ENCODE data around the gene FICD. TPM values are rescaled to one million over a fixed set of nuclear protein-coding genes. Genes with fewer than 3 reads are reported as not detected.

Gene FICD
- total and polyA plus RNA-seq, 2 of the 13 experiments (the other 11 are each of a cell fraction or from before 2014, with no cell fraction given), result 0.99 to 3.0 TPM

- no TSS peak for BruUV-seq (replicated peaks)
- H4K20me1 ChIP-seq (ENCODE audit: insufficient read depth, low read length), result no peaks in the 10 kb centered on the region
- DNase-seq (ENCODE audit: low spot score) (no peak), FAIRE-seq (no peak), ATAC-seq (no peak)
- no peaks in the 10 kb centered on the region for H3K4me1 ChIP-seq (ENCODE audit: insufficient read depth, low read length)
- POLR2A ChIA-PET, result no interaction called here
- H3K27me3 ChIP-seq (ENCODE audit: control insufficient read depth in 1 of 2, insufficient read depth in 2 of 2, low read length in 2 of 2), result 0 out of 5 replicates have a peak, but pooled peaks cover 1 to 10% of the 10 kb centered on the region in 2 experiments
- in situ Hi-C loops (cut with HindIII; ENCODE audit: extremely low pct_ligation_motif_present, low pct_unique_long_range_greater_than_20kb) (no loop called here), intact Hi-C loops (cut with micrococcal nuclease; ENCODE audit: unreplicated experiment) (no loop called here)
- no peak overlapping the region for H3K27ac ChIP-seq (ENCODE audit: extremely low read length, insufficient read depth, low read length)
- H3K79me2 ChIP-seq (ENCODE audit: insufficient read depth, low read length), result no peaks in the 10 kb centered on the region
- H3K4me2 ChIP-seq (ENCODE audit: low read depth, low read length), result no peak overlapping the region
- no peaks in the 10 kb centered on the region for H3K36me3 ChIP-seq (replicated peaks in 1 of 2; ENCODE audit: control insufficient read depth in 1 of 2, insufficient read depth in 2 of 2, low read length in 2 of 2)
- WGBS (ENCODE audit: low lambda C conversion rate), result 8% methylated on average over 2 of the region's 2 CpGs
- CTCF ChIA-PET (ENCODE audit: low intra/inter-chr PET ratio, low total read pairs), result no interaction called here
- no peaks in the 10 kb centered on the region for H3K9me3 ChIP-seq (ENCODE audit: low read length)
- no peak for TF ChIP-seq NCOA1 (CRISPR knock-in tag; IDR thresholded peaks at IDR 0.05)
- TF ChIP-seq ZNF33A (CRISPR knock-in tag; IDR thresholded peaks at IDR 0.05; ENCODE audit: borderline replicate concordance), result no peak
- TF ChIP-seq ZNF773 (CRISPR knock-in tag; IDR thresholded peaks at IDR 0.05; ENCODE audit: borderline replicate concordance), result no peak
- no peak for TF ChIP-seq ZNF609 (CRISPR knock-in tag; IDR thresholded peaks at IDR 0.05; ENCODE audit: borderline replicate concordance)
- H3K9ac ChIP-seq (ENCODE audit: insufficient read depth, low read depth, low read length), result no peak overlapping the region
- H2AFZ ChIP-seq (ENCODE audit: low read length), result no peak overlapping the region
- H3K4me3 ChIP-seq (replicated peaks in 1 of 3; ENCODE audit: insufficient read depth in 1 of 3, low read depth in 2 of 3, low read length in 3 of 3), result no peak overlapping the region
Observed at GRCh38 chr12:108484431-108484830, 30.6 kb upstream of the FICD start.

Measured in HepG2 (cell line).